Fibroblast of skin of scalp (primary cell): ENCODE measurements around the gene NCR1.
"Not testable (repeated sequence)": the region's sequence is repeated elsewhere in the genome, so short reads cannot be mapped to it uniquely, and the experiment has no call there.

ENCODE experiments used
- DNase-seq: peaks from one replicate; pipeline ENCODE4 v3.0.0-alpha.2; 2013

The NCR1 gene

DNA sequence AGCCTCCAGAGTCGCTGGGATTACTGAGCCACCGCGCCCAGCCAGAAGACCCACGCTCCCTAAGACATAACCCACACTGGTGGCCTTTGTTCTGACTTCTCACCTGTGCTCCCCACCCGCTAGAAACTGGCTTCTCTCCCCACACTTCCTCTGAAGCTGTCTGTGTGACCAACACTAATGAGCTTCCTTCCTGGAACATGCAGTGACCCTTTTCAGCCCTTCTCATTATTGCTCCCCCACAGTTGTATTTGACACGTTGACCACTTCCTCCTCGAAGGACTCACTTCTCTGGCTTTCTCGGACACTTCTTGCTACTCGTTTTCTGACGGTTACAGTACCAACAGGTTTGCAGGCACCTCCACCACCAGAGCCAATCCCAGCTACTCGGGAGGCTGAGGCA is 10.9 kb downstream of the NCR1 start:
- DNase-seq: no peak

DNA sequence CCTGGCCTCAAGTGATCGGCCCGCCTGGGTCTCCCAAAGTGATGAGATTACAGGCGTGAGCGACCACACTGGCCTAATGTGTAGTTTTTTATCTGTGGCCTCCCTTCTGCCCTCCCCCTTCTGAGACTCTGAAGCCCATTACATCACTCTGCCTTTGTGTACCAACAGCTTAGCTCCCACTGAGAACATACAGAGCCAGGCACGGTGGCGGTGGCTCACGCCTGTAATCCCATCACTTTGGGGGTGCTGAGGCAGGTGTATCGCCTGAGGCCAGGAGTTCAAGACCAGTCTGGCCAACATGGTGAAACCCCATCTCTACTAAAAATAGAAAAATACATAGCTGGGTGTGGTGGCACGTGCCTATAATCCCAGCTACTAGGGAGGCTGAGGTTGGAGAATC is 12.6 kb downstream of the NCR1 start:
- DNase-seq: no peak

DNA sequence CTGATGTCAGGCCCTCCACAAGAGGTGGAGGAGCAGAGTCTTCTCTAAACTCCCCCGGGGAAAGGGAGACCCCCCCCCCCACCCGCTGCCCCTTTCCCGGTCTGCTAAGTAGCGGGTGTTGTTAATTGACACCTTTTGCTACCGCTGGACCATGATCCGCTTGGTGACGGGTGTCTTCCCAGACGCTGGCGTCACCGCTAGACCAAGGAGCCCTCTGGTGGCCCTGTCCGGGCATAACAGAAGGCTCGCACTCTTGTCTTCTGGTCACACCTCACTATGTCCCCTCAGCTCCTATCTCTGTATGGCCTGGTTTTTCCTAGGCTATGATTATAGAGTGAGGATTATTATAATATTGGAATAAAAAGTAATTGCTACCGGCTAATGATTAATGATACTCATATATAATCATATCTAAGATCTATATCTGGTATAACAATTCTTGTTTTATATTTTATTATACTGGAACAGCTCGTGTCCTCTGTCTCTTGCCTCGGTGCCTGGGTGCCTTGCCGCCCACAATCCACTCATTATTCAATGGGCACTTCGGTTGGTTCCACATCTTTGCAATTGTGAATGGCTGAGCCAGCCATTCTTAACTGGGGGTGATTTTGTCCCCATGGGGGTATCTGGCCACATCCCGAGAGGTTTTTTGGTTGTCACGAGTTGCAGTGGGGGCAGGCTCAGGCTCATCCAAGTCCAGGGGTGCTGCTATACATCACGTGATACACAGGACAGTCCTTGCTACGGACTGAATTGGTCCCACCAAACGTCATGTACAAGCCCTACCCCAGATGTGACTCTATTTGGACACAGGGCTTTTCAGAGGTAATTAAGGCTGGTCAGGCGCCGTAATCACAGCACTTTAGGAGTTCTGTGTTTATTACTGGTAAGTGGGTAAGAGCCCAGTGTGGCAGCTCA is 14.0 kb downstream of the NCR1 start:
- DNase-seq: not testable (repeated sequence)

DNA sequence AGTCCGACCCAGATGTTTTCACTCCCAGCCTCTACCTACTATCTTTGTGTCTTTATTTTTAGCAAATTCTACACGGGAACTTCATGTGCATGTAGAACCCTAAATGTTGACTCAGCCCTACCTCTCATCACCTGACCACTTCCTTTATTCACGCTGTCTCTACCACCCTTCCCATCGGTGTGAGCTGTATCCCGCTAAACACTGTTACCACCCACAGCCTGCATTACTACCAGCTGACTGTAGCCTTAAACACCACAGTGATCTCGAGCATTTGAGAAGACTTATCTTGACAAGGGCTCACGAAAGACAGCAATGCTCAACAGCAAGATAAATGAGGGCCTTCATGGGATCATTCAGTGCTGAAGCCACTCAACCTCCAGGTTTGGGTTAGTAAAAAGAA is 15.1 kb downstream of the NCR1 start:
- DNase-seq: no peak

DNA sequence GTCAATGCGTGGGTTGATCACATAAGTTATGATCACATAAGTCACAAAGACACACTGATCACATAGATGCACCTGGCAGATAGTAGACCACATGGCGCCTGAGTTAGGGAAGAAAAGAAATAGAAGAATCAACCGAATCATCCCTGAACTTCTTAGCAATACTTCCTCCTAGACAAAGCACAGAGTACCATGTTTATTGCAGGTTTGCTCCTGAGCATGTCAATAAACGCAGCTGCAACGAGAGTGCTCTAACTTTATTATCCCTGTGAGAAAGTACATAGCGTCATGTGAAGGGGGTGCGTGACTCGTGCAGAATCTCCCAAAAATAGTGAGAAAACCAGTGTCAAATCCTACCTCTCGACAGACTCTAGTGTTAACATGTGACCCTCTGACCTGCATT is 17.3 kb downstream of the NCR1 start:
- DNase-seq: no peak

DNA sequence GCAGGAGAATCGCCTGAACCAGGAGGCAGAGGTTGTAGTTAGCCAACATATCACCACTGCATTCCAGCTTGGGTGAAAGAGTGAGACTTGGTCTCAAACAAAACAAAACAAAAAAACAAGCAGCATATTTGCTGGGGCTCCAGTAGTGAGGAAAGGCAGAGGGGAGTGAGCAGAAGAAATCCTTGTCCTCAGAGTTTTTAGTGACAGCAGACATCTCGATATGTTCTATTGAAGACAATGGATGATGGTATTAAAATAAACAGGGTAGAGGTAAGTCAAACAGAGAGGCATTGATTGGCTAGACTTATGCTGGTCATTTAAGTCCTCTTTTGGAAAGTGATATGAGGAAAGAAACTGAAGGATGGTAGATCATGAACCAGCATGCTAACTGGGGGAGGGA is 22.4 kb downstream of the NCR1 start:
- no peak for DNase-seq

DNA sequence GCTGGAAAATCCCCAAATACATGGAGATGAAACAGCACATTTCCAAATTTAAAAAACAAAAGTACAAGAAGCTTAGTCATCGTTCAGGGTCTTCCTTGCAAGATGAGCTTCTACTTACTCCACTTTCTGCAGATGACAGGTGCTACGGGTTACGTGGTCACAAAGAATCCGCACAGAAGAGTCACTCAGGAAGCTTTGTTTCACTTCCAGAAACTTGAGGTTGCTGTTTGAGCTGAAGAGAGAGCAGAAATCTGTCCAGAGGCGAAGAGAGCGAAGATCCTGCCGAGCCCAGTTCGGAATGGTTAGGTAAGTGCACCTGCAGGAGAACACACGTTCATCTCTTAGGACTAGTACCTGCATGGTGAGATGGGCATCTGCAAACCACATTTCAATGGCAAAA is 32.0 kb downstream of the NCR1 start:
- no peak for DNase-seq

DNA sequence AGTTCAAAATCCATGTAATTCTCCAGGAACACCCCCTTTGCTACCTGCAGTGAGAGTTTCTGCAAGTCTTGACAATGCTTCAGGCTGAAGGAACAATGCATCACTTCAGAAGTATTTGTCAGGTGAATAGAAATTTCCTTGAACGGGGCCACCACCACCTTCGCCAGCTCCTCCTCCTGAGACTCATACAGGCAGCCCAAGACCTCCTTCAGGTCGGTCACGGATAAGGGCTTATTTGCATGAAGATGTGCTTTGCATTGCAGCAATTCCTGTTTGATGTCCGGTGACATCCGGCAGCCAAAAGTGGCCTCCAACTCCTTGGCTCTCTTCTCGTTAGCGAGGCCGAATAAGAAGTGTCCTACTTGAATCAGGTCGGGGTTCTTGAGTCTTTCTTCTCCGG is 33.0 kb downstream of the NCR1 start:
- no peak for DNase-seq

DNA sequence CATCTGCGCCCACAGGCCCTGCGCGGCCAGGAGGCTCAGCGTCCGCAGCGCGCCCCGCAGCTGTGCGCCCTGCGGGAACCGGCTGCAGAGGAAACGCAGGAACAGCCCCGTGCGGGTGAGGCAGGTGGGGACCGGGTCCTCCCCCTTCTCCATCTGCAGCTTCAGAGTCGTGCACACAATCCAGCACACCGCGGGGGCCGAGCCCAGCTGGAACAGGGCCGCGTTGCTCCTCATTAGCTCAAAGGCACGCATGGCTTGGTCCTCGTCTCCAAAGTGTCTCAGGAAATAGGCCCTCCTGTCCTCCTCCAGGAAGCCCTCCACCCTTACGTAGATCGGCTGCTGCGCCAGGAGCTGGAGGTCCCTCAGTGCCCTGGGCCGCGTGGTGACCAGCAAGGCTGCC is 33.6 kb downstream of the NCR1 start:
- not testable (repeated sequence) for DNase-seq

DNA sequence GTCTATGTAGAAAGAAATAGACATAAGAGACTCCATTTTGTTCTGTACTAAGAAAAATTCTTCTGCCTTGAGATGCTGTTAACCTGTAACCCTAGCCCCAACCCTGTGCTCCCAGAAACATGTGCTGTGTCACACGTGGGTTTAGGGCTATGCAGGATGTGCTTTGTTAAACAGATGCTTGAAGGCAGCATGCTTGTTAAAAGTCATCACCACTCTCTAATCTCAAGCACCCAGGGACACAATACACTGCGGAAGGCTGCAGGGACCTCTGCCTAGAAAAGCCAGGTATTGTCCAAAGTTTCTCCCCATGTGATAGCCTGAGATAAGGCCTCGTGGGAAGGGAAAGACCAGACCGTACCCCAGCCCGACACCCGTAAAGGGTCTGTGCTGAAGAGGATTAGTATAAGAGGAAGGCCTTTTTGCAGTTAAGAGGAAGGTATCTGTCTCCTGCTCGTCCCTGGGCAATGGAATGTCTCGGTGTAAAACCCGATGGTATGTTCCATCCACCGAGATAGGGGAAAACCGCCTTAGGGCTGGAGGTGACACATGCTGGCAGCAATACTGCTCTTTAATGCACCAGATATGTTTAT is 37.9 kb downstream of the NCR1 start:
- DNase-seq: not testable (repeated sequence)

DNA sequence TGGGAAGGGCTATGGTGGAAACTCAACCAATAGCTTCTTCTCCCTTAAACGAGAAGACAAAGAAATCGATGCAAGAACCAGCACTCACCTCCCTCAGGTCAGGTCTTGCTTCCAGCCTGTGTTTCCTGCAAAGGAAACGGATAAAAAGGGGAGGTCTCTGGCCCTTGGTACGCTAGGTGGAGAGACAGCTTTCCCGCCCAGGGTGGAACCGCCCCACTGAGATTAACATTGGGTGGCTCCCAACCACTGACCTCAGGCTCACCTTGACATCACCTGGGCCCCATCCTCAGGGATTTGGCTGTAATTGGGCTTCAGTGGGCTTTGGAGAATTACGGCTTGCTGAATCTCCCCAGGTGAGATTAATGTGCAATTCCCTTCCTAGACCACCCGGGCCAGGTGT is 41.4 kb downstream of the NCR1 start, which contains the start of gene NLRP7:
Gene NLRP7, minus strand, starts transcription at position 150 of the 400 bp plus-strand sequence.
- DNase-seq: no peak

DNA sequence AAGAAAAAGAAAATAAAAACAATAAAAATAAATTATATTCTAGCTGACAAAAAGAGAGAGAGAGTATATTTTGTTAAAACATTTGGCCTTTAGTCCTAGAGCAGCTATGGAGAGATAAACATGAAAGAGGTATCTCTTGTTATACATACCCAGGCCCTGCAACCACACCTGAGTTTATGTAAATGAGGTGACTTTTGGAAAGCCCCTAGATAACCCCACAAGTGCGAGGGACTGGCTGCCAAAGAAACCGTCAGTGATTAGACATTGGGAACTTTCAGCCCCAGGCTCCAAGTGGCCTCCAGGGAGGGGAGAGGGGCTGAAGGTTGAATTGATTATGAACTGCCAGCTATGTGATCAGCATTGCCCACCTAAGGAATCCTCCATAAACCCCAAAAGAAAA is 43.5 kb downstream of the NCR1 start:
- DNase-seq: no peak

DNA sequence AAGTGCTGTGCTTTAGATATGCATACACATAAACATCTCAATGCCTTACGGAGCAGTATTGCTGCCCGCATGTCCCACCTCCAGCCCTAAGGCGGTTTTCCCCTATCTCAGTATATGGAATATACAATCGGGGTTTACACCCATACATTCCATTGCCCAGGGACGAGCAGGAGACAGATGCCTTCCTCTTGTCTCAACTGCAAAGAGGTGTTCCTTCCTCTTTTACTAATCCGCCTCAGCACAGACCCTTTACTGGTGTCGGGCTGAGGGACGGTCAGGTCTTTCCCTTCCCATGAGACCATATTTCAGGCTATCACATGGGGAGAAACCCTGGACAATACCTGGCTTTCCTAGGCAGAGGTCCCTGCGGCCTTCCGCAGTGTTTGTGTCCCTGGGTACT is 44.6 kb downstream of the NCR1 start:
- not testable (repeated sequence) for DNase-seq

DNA sequence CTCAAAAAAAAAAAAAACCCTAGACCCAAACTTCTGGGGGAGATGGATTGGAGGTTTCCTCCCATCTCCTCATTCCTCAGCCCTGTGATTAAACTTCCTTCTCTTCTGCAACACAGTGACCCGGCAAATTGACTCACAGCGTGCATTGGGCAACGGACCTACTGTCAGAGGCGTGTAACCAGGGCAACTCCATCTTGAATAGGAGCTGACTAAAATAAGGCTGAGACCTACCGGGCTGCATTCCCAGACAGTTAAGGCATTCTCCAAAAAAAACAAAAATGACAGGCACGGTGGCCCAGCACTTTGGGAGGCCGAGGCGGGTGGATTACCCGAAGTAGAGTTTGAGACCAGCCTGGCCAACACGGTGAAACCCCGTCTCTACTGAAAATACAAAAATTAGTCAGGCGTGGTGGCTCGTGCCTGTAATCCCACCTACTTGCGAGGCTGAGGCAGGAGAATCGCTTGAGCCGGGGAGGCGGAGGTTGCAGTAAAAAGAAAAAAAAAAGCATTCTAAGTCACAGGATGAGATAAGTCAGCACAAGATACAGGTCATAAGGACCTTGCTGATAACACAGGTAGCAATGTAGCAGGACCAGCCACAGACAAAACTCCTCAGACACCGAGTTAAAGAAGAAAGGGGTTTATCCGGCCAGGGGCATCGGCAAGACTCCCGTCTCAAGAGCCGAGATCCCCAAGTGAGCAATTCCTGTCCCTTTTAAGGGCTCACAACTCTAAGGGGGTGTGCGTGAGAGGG is 46.8 kb downstream of the NCR1 start:
- no peak for DNase-seq

DNA sequence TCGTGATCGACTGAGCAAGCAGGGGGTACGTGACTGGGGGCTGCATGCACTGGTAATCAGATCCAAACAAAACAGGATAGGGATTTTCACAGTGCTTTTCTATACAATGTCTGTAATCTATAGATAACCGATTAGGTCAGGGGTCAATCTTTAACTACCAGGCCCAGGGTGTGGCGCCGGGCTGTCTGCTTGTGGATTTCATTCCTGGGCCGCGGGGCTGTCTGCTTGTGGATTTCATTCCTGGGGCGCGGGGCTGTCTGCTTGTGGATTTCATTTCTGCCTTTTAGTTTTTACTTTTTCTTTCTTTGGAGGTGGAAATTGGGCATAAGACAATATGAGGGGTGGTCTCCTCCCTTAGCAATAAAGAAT is 47.4 kb downstream of the NCR1 start:
- DNase-seq: not testable (repeated sequence)

DNA sequence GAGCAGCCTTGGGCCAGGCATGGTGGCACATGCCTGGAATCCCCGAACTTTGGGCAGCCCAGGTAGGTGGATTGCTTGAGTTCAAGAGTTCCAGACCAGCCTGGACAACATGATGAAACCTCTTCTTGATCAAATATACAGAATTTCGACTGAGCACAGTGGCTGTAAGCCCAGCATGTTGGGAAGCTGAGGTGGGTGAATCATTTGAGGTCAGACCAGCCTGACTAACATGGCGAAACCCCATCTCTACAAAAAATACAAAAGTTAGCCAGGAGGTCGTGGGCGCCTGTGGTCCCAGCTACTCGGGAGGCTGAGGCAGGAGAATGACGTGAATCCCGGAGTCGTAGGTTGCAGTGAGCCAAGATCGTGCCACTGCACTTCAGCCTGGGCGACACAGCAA is 49.4 kb downstream of the NCR1 start:
- DNase-seq: no peak

DNA sequence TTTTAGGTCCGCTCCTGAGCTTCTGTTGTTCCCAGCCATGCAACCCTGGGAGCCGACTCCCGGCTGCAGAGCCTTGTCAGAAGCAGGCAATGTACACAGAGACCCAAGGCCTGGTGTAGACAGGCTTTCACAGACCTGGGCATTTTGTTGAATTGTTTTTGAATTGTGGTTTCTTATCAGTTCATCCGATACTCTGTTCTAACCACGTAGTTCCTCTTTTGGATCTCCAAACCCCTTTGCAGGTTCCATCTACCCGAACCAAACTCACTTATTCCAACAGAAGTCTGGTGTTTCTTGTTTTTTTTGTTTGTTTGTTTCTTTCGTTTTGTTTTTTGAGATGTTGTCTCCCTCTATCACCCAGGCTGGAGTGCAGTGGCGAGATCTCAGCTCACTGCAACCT is 53.9 kb downstream of the NCR1 start:
- DNase-seq: no peak
